K562 (cell line): ENCODE measurements around the gene SMYD1. TPM values are rescaled to one million over a fixed set of nuclear protein-coding genes. Genes with fewer than 3 reads are reported as not detected.

Experiments
- ATAC-seq: fragments of 200-7000 bp; cut with Tn5 transposase; 3 replicates; pipeline ENCODE4 v1.9.1; 2020; ENCODE audit warnings: moderate library complexity
- BruUV-seq: library from RNA; stranded (reverse); fragments of 400-500 nt; replicated peaks from 2 replicates; lab custom pipeline; 2021; lab: Mats Ljungman, UMichigan
- CTCF ChIA-PET: fragments of 300-600 bp; formaldehyde crosslinking; extraction: SDS; loops from one replicate; lab custom pipeline; 2021; ENCODE audit warnings: low intra/inter-chr PET ratio; lab: Yijun Ruan, JAX
- POLR2A ChIA-PET: fragments of 300-600, 350-650 bp; sonication (Branson Sonifier 250); formaldehyde crosslinking; extraction: SDS; loops from one replicate; lab custom pipeline; 2021; ENCODE audit warnings: antibody characterized with exemption, inconsistent platforms; lab: Yijun Ruan, JAX
- DNase-seq, 4 experiments: peaks; one replicate each; pipeline versions ENCODE4 v3.0.0 to v3.0.0-alpha.2; 2011 to 2018; ENCODE audit warnings: low spot score in 3 of 4, mixed read lengths in 3 of 4; ENCODE audit errors: extremely low read depth in 1 of 4
- FAIRE-seq: peaks from 2 replicates; lab custom pipeline; 2011; peaks lifted over from hg19 to GRCh38; lab: Jason Lieb, UNC
- H2AFZ ChIP-seq: 2 replicates; pipeline ENCODE4 v1.6.0; 2011; ENCODE audit warnings: low read depth, low read length, control low read depth, inconsistent platforms
- H3K27ac ChIP-seq: fragments of 200-600 bp; 3 replicates; pipeline ENCODE4 v1.8.0; 2011; ENCODE audit warnings: low read depth, mild to moderate bottlenecking, control low read depth, inconsistent platforms, low read length, moderate library complexity, mixed read lengths; ENCODE audit errors: extremely low read depth
- H3K27me3 ChIP-seq, 2 experiments: fragments of 300-600 bp in 1 of 2; 2 replicates in 1 of 2; 3 replicates in 1 of 2; pipeline versions ENCODE4 v1.6.0 to v1.8.0; 2011; ENCODE audit warnings: inconsistent platforms in 2 of 2, low read length in 2 of 2, mild to moderate bottlenecking in 1 of 2, mixed read lengths in 1 of 2, moderate library complexity in 1 of 2; ENCODE audit not compliant: control insufficient read depth in 2 of 2, insufficient read depth in 2 of 2
- H3K36me3 ChIP-seq: fragments of 300-600 bp; 3 replicates; pipeline ENCODE4 v1.8.0; 2011; ENCODE audit warnings: mild to moderate bottlenecking, low read length, inconsistent platforms; ENCODE audit not compliant: control insufficient read depth, insufficient read depth
- H3K4me1 ChIP-seq, 2 experiments: fragments of 200-600 bp in 1 of 2; replicated peaks in 1 of 2; 2 replicates in 1 of 2; 3 replicates in 1 of 2; pipeline versions ENCODE4 v1.5.1 to v1.8.0; 2011; ENCODE audit warnings: inconsistent platforms in 2 of 2, low read length in 2 of 2, mild to moderate bottlenecking in 1 of 2, mixed read lengths in 1 of 2, moderate library complexity in 1 of 2; ENCODE audit not compliant: control insufficient read depth in 2 of 2, insufficient read depth in 2 of 2
- H3K4me2 ChIP-seq: 2 replicates; pipeline ENCODE4 v1.6.1; 2011; ENCODE audit warnings: low read length, control low read depth, inconsistent platforms, mixed read lengths; ENCODE audit not compliant: insufficient read depth
- H3K4me3 ChIP-seq: fragments of 200-600 bp; sonication (generic), shearing (Covaris generic); 2 replicates; pipeline ENCODE4 v1.5.1; 2016; ENCODE audit warnings: control low read depth, inconsistent platforms
- H3K79me2 ChIP-seq: fragments of 200-600 bp; 3 replicates; pipeline ENCODE4 v1.8.0; 2011; ENCODE audit warnings: low read length, inconsistent platforms; ENCODE audit not compliant: control insufficient read depth, insufficient read depth
- H3K9ac ChIP-seq, 2 experiments: 2 replicates each; pipeline versions ENCODE4 v1.6.0 to v1.6.1; 2011; ENCODE audit warnings: low read depth in 2 of 2, low read length in 2 of 2, control low read depth in 1 of 2, inconsistent platforms in 1 of 2, mild to moderate bottlenecking in 1 of 2, mixed read lengths in 1 of 2; ENCODE audit not compliant: insufficient read depth in 1 of 2
- H3K9me1 ChIP-seq: one replicate; pipeline ENCODE4 v1.6.0; 2011; ENCODE audit warnings: inconsistent platforms, mild to moderate bottlenecking, low read length, moderate library complexity; ENCODE audit not compliant: control insufficient read depth, insufficient read depth
- H3K9me3 ChIP-seq: replicated peaks from 2 replicates; pipeline ENCODE4 v1.5.1; 2011; ENCODE audit warnings: low read depth, low read length, inconsistent platforms; ENCODE audit not compliant: control insufficient read depth, insufficient read depth
- H4K20me1 ChIP-seq: replicated peaks from 2 replicates; pipeline ENCODE4 v1.6.1; 2011; ENCODE audit warnings: low read length, inconsistent platforms, mixed read lengths; ENCODE audit not compliant: control insufficient read depth, insufficient read depth
- BCLAF1 ChIP-seq, 2 experiments: fragments of 450-650 bp in 1 of 2; IDR thresholded peaks; 2 replicates each; pipeline ENCODE4 v1.6.1; 2011 to 2017; ENCODE audit warnings: low read depth in 2 of 2, antibody characterized with exemption in 1 of 2, borderline replicate concordance in 1 of 2, low read length in 1 of 2, mild to moderate bottlenecking in 1 of 2, mixed read lengths in 1 of 2; ENCODE audit not compliant: control insufficient read depth in 1 of 2
- BHLHE40 ChIP-seq: IDR thresholded peaks from 2 replicates; pipeline ENCODE4 v1.6.1; 2011; ENCODE audit warnings: low read length, improper control_type of control experiment
- BRF2 ChIP-seq: IDR thresholded peaks from 3 replicates; pipeline ENCODE4 v1.6.1; 2011; ENCODE audit warnings: borderline replicate concordance, mild to moderate bottlenecking; ENCODE audit not compliant: insufficient read length, insufficient read depth
- ETS2 ChIP-seq: IDR thresholded peaks from 2 replicates; pipeline ENCODE4 v1.6.1; 2016; ENCODE audit warnings: borderline replicate concordance, missing genetic modification characterization, mild to moderate bottlenecking, moderate library complexity, missing compliant biosample characterization; ENCODE audit not compliant: poor library complexity, severe bottlenecking
- HDAC8 ChIP-seq: fragments of 450-650 bp; IDR thresholded peaks from 2 replicates; pipeline ENCODE4 v1.6.1; 2016; ENCODE audit warnings: mild to moderate bottlenecking, missing genetic modification characterization, moderate library complexity, missing compliant biosample characterization
- IFI16 ChIP-seq: fragments of 250-450 bp; sonication (Bioruptor Pico); IDR thresholded peaks from 2 replicates; pipeline ENCODE4 v2.1.2; 2022; ENCODE audit warnings: mild to moderate bottlenecking, inconsistent platforms
- IRF1 ChIP-seq: sonication (generic); formaldehyde crosslinking; IDR thresholded peaks from 2 replicates; pipeline ENCODE4 v1.8.0; 2022; ENCODE audit warnings: missing genetic modification reagents, mild to moderate bottlenecking, borderline replicate concordance
- NRF1 ChIP-seq, 2 experiments: fragments of 450-650 bp; IDR thresholded peaks in 1 of 2; conservative IDR thresholded peaks in 1 of 2; 2 replicates each; pipeline ENCODE4 v1.6.1; 2014; ENCODE audit warnings: mild to moderate bottlenecking in 2 of 2
- NUFIP1 ChIP-seq: fragments of 450-650 bp; IDR thresholded peaks from 2 replicates; pipeline ENCODE4 v1.6.1; 2018; ENCODE audit not compliant: partially characterized antibody
- RFX1 ChIP-seq: fragments of 450-650 bp; IDR thresholded peaks from 2 replicates; pipeline ENCODE4 v1.6.1; 2016; ENCODE audit warnings: mild to moderate bottlenecking, moderate library complexity
- SNAPC5 ChIP-seq: fragments of 250-450 bp; sonication (Bioruptor Pico); IDR thresholded peaks from 2 replicates; pipeline ENCODE4 v1.8.0; 2021; ENCODE audit warnings: moderate library complexity, mild to moderate bottlenecking, inconsistent platforms
- WGBS: fragments of 100-300 bp; shearing (Covaris generic); methylation state at CpG from one replicate; pipeline ENCODE4 v1.1.6; 2016; ENCODE audit warnings: low coverage, mixed read lengths; ENCODE audit not compliant: insufficient coverage; ENCODE audit errors: missing lambda C conversion rate; 5-methylcytosine and 5-hydroxymethylcytosine counted together
- in situ Hi-C: fragments of 300-500 bp; cut with MboI; formaldehyde crosslinking; loops from 4 replicates; pipeline ENCODE4 v1.15.0; 2018; ENCODE audit warnings: inconsistent platforms, mixed read lengths
- intact Hi-C: fragments of 100-400 bp; cut with micrococcal nuclease; formaldehyde crosslinking; loops from 2 replicates; pipeline ENCODE4 v1.14.2; 2022
- polyA plus RNA-seq, 8 experiments: library from polyadenylated mRNA; depleted of rRNA in 4 of 8; stranded (reverse) in 5 of 8; unstranded in 3 of 8; fragments of >200 nt; fragmentation: Nextera tagmentation in 2 of 8; fragmentation: Illumina TruSeq in 1 of 8; extraction: Ambion mirVana in 2 of 8; extraction: Trizol in 1 of 8; gene quantifications; 2 replicates each; pipeline versions ENCODE4 v1.2.1 to v1.2.3, GENCODE V29; 2011 to 2014; ENCODE audit warnings: inconsistent platforms in 1 of 8, missing spikeins in 1 of 8
- total RNA-seq, 7 experiments: library from RNA; depleted of rRNA in 6 of 7; stranded (reverse); fragments of >200 nt in 6 of 7; fragmentation: Illumina TruSeq in 2 of 7; extraction: Trizol in 2 of 7; gene quantifications; 2 replicates each; pipeline versions ENCODE4 v1.2.1 to v1.2.3, GENCODE V29; 2011 to 2021; ENCODE audit warnings: low replicate concordance in 1 of 7
- TF ChIP-seq, protein P1 (sequence below): fragments of 150-350 bp; conservative IDR thresholded peaks from 2 replicates; pipeline ENCODE4 v1.6.1; 2014; ENCODE audit warnings: low read length

The SMYD1 gene
- total and polyA plus RNA-seq, 9 of the 15 experiments (the other 6 are each of a cell fraction or from before 2014, with no cell fraction given): not detected

- TF ChIP-seq NUFIP1: no peak
- no peak for TF ChIP-seq BHLHE40
- no peak for TF ChIP-seq RFX1
- no peak for TF ChIP-seq IRF1 (CRISPR knock-in tag)
- TF ChIP-seq ETS2 (tag): no peak
- no peak for TF ChIP-seq BRF2
These were observed 38.7 kb upstream of the SMYD1 start (continued) for GRCh38 chr2:88028931-88029330.

DNA sequence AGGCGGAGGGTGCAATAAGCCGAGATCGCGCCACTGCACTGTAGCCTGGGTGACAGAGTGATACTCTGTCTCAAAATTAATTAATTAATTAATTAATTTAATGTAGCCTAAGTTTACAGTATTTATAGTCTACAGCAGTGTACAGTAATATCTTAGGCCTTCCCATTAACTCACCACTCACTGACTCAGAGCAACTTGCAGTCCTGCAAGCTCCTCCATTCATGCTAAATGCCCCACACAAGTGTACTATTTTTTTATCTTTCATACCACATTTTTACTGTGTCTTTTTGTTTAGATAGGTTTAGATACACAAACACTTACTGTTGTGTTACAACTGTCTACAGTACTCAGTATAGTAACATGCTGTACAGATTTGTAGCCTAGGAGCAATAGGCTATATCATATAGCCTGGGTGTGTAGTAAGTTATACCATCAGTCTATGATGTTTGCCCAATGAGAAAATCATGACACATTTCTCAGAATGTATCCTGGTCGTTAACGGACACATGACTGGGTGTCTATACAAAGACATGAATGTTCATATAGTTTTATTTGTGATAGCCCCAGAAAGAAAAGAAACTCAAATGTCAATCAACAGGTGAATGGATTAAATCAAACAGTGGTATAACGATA, 35.4 kb upstream of the SMYD1 start:
- H3K27me3 ChIP-seq: no peaks in the 10 kb centered on the region
- 68% methylated on average over 7 of the region's 7 CpGs for WGBS
- no peaks in the 10 kb centered on the region for H3K9me1 ChIP-seq
- no peak overlapping the region for H2AFZ ChIP-seq
- no peak for DNase-seq
- no TSS peak for BruUV-seq
- ATAC-seq: no peak
- in situ Hi-C loops: no loop called here
- H3K4me2 ChIP-seq: no peak overlapping the region
- H3K9ac ChIP-seq: no peak overlapping the region
- intact Hi-C loops: no loop called here
- H3K36me3 ChIP-seq: no peaks in the 10 kb centered on the region
- H3K4me3 ChIP-seq: no peak overlapping the region
- no peaks in the 10 kb centered on the region for H3K79me2 ChIP-seq
- no peak for FAIRE-seq
- ChIA-PET CTCF (no interaction called here), POLR2A (interaction anchor here (1.2 to 1.5 kb wide), 2 partner anchors 16 kb away, joined by 3 to 7 read pairs; partner anchors contain the start of gene RNU2-63P)
- no peaks in the 10 kb centered on the region; a peak in 1 of 5 replicates for H3K4me1 ChIP-seq
- no peaks in the 10 kb centered on the region for H3K9me3 ChIP-seq
- no peak overlapping the region for H3K27ac ChIP-seq
- H4K20me1 ChIP-seq: no peaks in the 10 kb centered on the region
- no peak for TF ChIP-seq SNAPC5 (CRISPR knock-in tag)
- no peak for TF ChIP-seq BCLAF1 (IDR thresholded peaks at IDR 0.05; ENCODE audit: borderline replicate concordance in 1 of 2, control insufficient read depth in 1 of 2, low read depth in 2 of 2, low read length in 1 of 2)
- TF ChIP-seq NRF1 (conservative IDR thresholded peaks at IDR 0.05 in 1 of 2, IDR thresholded peaks at IDR 0.05 in 1 of 2): no peak
- TF ChIP-seq IFI16 (CRISPR knock-in tag): no peak
- TF ChIP-seq HDAC8 (tag): no peak
- TF ChIP-seq, protein P1, sequence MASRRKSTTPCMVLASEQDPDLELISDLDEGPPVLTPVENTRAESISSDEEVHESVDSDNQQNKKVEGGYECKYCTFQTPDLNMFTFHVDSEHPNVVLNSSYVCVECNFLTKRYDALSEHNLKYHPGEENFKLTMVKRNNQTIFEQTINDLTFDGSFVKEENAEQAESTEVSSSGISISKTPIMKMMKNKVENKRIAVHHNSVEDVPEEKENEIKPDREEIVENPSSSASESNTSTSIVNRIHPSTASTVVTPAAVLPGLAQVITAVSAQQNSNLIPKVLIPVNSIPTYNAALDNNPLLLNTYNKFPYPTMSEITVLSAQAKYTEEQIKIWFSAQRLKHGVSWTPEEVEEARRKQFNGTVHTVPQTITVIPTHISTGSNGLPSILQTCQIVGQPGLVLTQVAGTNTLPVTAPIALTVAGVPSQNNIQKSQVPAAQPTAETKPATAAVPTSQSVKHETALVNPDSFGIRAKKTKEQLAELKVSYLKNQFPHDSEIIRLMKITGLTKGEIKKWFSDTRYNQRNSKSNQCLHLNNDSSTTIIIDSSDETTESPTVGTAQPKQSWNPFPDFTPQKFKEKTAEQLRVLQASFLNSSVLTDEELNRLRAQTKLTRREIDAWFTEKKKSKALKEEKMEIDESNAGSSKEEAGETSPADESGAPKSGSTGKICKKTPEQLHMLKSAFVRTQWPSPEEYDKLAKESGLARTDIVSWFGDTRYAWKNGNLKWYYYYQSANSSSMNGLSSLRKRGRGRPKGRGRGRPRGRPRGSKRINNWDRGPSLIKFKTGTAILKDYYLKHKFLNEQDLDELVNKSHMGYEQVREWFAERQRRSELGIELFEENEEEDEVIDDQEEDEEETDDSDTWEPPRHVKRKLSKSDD: no peak
